Trophoblast cell (in vitro differentiated cells and primary cell): ENCODE data around the gene PRR15.
A peak's percentile ranks its signal among the peaks of the same experiment; 100 is the strongest.

ENCODE experiments used
- DNase-seq, 2 donors: peaks; one replicate each; pipeline ENCODE4 v3.0.0-alpha.2; 2016
- H2AFZ ChIP-seq: 2 replicates; pipeline ENCODE4 v1.6.1; 2013; ENCODE audit warnings: low read length, moderate library complexity, mild to moderate bottlenecking; ENCODE audit not compliant: insufficient read depth, poor library complexity
- H2AK5ac ChIP-seq: 2 replicates; pipeline ENCODE4 v1.6.1; 2013; ENCODE audit warnings: mild to moderate bottlenecking, low read length
- H2BK120ac ChIP-seq: 2 replicates; pipeline ENCODE4 v1.6.1; 2013; ENCODE audit warnings: low read length, mild to moderate bottlenecking, moderate library complexity; ENCODE audit not compliant: insufficient read depth, poor library complexity
- H2BK12ac ChIP-seq: 2 replicates; pipeline ENCODE4 v1.6.1; 2013; ENCODE audit warnings: mild to moderate bottlenecking, low read length, moderate library complexity
- H2BK5ac ChIP-seq: 2 replicates; pipeline ENCODE4 v1.6.1; 2013; ENCODE audit warnings: low read length, low read depth, moderate library complexity, mild to moderate bottlenecking; ENCODE audit not compliant: poor library complexity
- H3K14ac ChIP-seq: 2 replicates; pipeline ENCODE4 v1.6.1; 2013; ENCODE audit warnings: mild to moderate bottlenecking, low read length
- H3K18ac ChIP-seq: 2 replicates; pipeline ENCODE4 v1.6.1; 2013; ENCODE audit warnings: mild to moderate bottlenecking, low read length
- H3K23ac ChIP-seq: 2 replicates; pipeline ENCODE4 v1.6.1; 2013; ENCODE audit warnings: low read length
- H3K27ac ChIP-seq: 2 replicates; pipeline ENCODE4 v1.5.1; 2013; ENCODE audit warnings: low read depth, mild to moderate bottlenecking, inconsistent platforms, low read length, moderate library complexity
- H3K27me3 ChIP-seq: 2 replicates; pipeline ENCODE4 v1.6.1; 2013; ENCODE audit warnings: inconsistent platforms, mild to moderate bottlenecking, low read length, moderate library complexity; ENCODE audit not compliant: insufficient read depth
- H3K36me3 ChIP-seq, 2 experiments: 1 replicate in 1 of 2; 2 replicates in 1 of 2; pipeline ENCODE4 v1.6.1; 2013; ENCODE audit warnings: low read length in 2 of 2, mild to moderate bottlenecking in 2 of 2, moderate library complexity in 1 of 2; ENCODE audit not compliant: insufficient read depth in 2 of 2, control insufficient read depth in 1 of 2
- H3K4ac ChIP-seq: 2 replicates; pipeline ENCODE4 v1.6.1; 2013; ENCODE audit warnings: low read depth, mild to moderate bottlenecking, low read length, moderate library complexity
- H3K4me1 ChIP-seq, 2 experiments: 1 replicate in 1 of 2; 2 replicates in 1 of 2; pipeline ENCODE4 v1.6.1; 2013; ENCODE audit warnings: low read length in 2 of 2, mild to moderate bottlenecking in 2 of 2, moderate library complexity in 1 of 2; ENCODE audit not compliant: insufficient read depth in 2 of 2, control insufficient read depth in 1 of 2
- H3K4me2 ChIP-seq: 2 replicates; pipeline ENCODE4 v1.6.1; 2013; ENCODE audit warnings: inconsistent platforms, mild to moderate bottlenecking, low read length, moderate library complexity
- H3K4me3 ChIP-seq: 2 replicates; pipeline ENCODE4 v1.5.1; 2013; ENCODE audit warnings: mild to moderate bottlenecking, low read depth, low read length, inconsistent platforms
- H3K79me1 ChIP-seq: one replicate; pipeline ENCODE4 v1.6.1; 2013; ENCODE audit warnings: low read length
- H3K79me2 ChIP-seq: 2 replicates; pipeline ENCODE4 v1.6.1; 2013; ENCODE audit warnings: low read length, mild to moderate bottlenecking; ENCODE audit not compliant: control insufficient read depth, insufficient read depth, poor library complexity
- H3K9ac ChIP-seq: 2 replicates; pipeline ENCODE4 v1.6.1; 2013; ENCODE audit warnings: mild to moderate bottlenecking, low read length
- H3K9me3 ChIP-seq: 2 replicates; pipeline ENCODE4 v1.6.1; 2013; ENCODE audit warnings: low read depth, mild to moderate bottlenecking, control low read depth, inconsistent platforms, low read length; ENCODE audit not compliant: insufficient read depth
- H4K12ac ChIP-seq: 2 replicates; pipeline ENCODE4 v1.6.1; 2013; ENCODE audit warnings: low read depth, mild to moderate bottlenecking, low read length, moderate library complexity
- H4K8ac ChIP-seq: 2 replicates; pipeline ENCODE4 v1.6.1; 2013; ENCODE audit warnings: low read depth, mild to moderate bottlenecking, low read length, moderate library complexity
- H4K91ac ChIP-seq: one replicate; pipeline ENCODE4 v1.6.1; 2013; ENCODE audit warnings: low read depth, mild to moderate bottlenecking, low read length, moderate library complexity
- WGBS: extraction: QIAGEN DNeasy Blood & Tissue Kit; methylation state at CpG from one replicate; pipeline ENCODE4 v1.1.7; 2013; ENCODE audit warnings: missing lambda C conversion rate; ENCODE audit not compliant: insufficient read length, insufficient coverage; ENCODE audit errors: extremely low coverage; 5-methylcytosine and 5-hydroxymethylcytosine counted together

PRR15 gene

GRCh38 chr7:29567174-29567573, 3.5 kb downstream of the PRR15 start:
- no peak for DNase-seq
- Histone ChIP-seq H4K12ac (no peak overlapping the region), H4K91ac (no peak overlapping the region), H2AFZ (no peak overlapping the region), H4K8ac (no peak overlapping the region), H3K27ac (no peak overlapping the region), H2AK5ac (no peak overlapping the region), H3K36me3 (peaks cover 6 to 10% of the 10 kb centered on the region in 2 experiments), H3K9me3 (no peaks in the 10 kb centered on the region), H3K9ac (no peak overlapping the region), H2BK12ac (no peak overlapping the region), H3K4ac (no peak overlapping the region), H3K23ac (no peak overlapping the region), H2BK120ac (no peak overlapping the region), H3K27me3 (no peaks in the 10 kb centered on the region), H3K79me1 (peaks cover 29% of the 10 kb centered on the region), H3K79me2 (peaks cover 22% of the 10 kb centered on the region), H2BK5ac (no peak overlapping the region), H3K4me2 (peak overlapping the region; percentile 89), H3K18ac (no peak overlapping the region), H3K14ac (no peak overlapping the region), H3K4me1 (peaks cover 9 to 13% of the 10 kb centered on the region in 2 experiments), H3K4me3 (no peak overlapping the region)
- no CpG with 5 or more reads among the region's 2 CpGs for WGBS

GRCh38 chr7:29569648-29570047, 6.0 kb downstream of the PRR15 start:
- Histone ChIP-seq H2BK12ac (no peak overlapping the region), H2BK5ac (no peak overlapping the region), H3K9me3 (no peaks in the 10 kb centered on the region), H2AFZ (no peak overlapping the region), H2AK5ac (no peak overlapping the region), H3K27me3 (no peaks in the 10 kb centered on the region), H3K18ac (no peak overlapping the region), H3K4me1 (peaks cover 6 to 15% of the 10 kb centered on the region in 2 experiments), H3K79me2 (peaks cover 13% of the 10 kb centered on the region), H3K4ac (no peak overlapping the region), H4K12ac (no peak overlapping the region), H3K14ac (no peak overlapping the region), H3K23ac (no peak overlapping the region), H3K4me3 (no peak overlapping the region), H4K8ac (no peak overlapping the region), H2BK120ac (no peak overlapping the region), H4K91ac (no peak overlapping the region), H3K4me2 (no peak overlapping the region), H3K27ac (no peak overlapping the region), H3K9ac (no peak overlapping the region), H3K79me1 (peaks cover 16% of the 10 kb centered on the region), H3K36me3 (peaks cover 6 to 10% of the 10 kb centered on the region in 2 experiments)
- peak; percentile 9 to 53 for DNase-seq
- no CpG with 5 or more reads among the region's 6 CpGs for WGBS

GRCh38 chr7:29572558-29572957, 8.9 kb downstream of the PRR15 start:
- no peak overlapping the region for H3K27ac ChIP-seq
- H4K12ac ChIP-seq = no peak overlapping the region
- peaks cover 0 to 4% of the 10 kb centered on the region in 2 experiments for H3K4me1 ChIP-seq
- H4K8ac ChIP-seq = no peak overlapping the region
- no peaks in the 10 kb centered on the region for H3K79me1 ChIP-seq
- peaks cover 2% of the 10 kb centered on the region in 2 experiments for H3K36me3 ChIP-seq
- no peaks in the 10 kb centered on the region for H3K27me3 ChIP-seq
- no peak overlapping the region for H3K18ac ChIP-seq
- peaks cover 4% of the 10 kb centered on the region for H3K9me3 ChIP-seq
- no peak overlapping the region for H4K91ac ChIP-seq
- H3K4ac ChIP-seq = no peak overlapping the region
- no CpG with 5 or more reads among the region's 2 CpGs for WGBS
- H3K79me2 ChIP-seq = no peaks in the 10 kb centered on the region
- no peak overlapping the region for H3K23ac ChIP-seq
- H2AFZ ChIP-seq = no peak overlapping the region
- no peak overlapping the region for H2AK5ac ChIP-seq
- H3K9ac ChIP-seq = no peak overlapping the region
- H2BK12ac ChIP-seq = no peak overlapping the region
- H3K4me3 ChIP-seq = no peak overlapping the region
- no peak overlapping the region for H2BK120ac ChIP-seq
- no peak overlapping the region for H2BK5ac ChIP-seq
- no peak for DNase-seq
- no peak overlapping the region for H3K14ac ChIP-seq
- no peak overlapping the region for H3K4me2 ChIP-seq

- no peak for DNase-seq
- Histone ChIP-seq H2BK120ac (no peak overlapping the region), H3K23ac (no peak overlapping the region), H3K27ac (no peak overlapping the region), H3K9me3 (peaks cover 6% of the 10 kb centered on the region), H3K4me3 (no peak overlapping the region), H3K4me1 (peaks cover 0 to 4% of the 10 kb centered on the region in 2 experiments), H2AK5ac (no peak overlapping the region), H3K79me2 (no peaks in the 10 kb centered on the region), H3K36me3 (peaks cover 2% of the 10 kb centered on the region in 2 experiments), H3K14ac (no peak overlapping the region), H3K27me3 (no peaks in the 10 kb centered on the region), H4K12ac (no peak overlapping the region), H3K18ac (no peak overlapping the region), H4K8ac (no peak overlapping the region), H4K91ac (no peak overlapping the region), H2BK5ac (no peak overlapping the region), H3K9ac (no peak overlapping the region), H2AFZ (no peak overlapping the region), H3K4me2 (no peak overlapping the region), H3K4ac (no peak overlapping the region), H2BK12ac (no peak overlapping the region), H3K79me1 (no peaks in the 10 kb centered on the region)
- WGBS = no CpG with 5 or more reads among the region's 3 CpGs
Observed at GRCh38 chr7:29573567-29573966, 9.9 kb downstream of the PRR15 start.
